Stimulated activated CD4-positive, alpha-beta T cell treated with anti-CD3 and anti-CD28 coated beads, Interleukin-1b, Interleukin-23, amount 100 ng/mL, for 1 hour (primary cell): ENCODE results near the gene NELFB.

ENCODE experiments used
- DNase-seq, 2 donors: peaks; one replicate each; pipeline ENCODE4 v3.0.0-alpha.2; 2020; ENCODE audit warnings: low read depth in 2 of 2

NELFB gene

DNA sequence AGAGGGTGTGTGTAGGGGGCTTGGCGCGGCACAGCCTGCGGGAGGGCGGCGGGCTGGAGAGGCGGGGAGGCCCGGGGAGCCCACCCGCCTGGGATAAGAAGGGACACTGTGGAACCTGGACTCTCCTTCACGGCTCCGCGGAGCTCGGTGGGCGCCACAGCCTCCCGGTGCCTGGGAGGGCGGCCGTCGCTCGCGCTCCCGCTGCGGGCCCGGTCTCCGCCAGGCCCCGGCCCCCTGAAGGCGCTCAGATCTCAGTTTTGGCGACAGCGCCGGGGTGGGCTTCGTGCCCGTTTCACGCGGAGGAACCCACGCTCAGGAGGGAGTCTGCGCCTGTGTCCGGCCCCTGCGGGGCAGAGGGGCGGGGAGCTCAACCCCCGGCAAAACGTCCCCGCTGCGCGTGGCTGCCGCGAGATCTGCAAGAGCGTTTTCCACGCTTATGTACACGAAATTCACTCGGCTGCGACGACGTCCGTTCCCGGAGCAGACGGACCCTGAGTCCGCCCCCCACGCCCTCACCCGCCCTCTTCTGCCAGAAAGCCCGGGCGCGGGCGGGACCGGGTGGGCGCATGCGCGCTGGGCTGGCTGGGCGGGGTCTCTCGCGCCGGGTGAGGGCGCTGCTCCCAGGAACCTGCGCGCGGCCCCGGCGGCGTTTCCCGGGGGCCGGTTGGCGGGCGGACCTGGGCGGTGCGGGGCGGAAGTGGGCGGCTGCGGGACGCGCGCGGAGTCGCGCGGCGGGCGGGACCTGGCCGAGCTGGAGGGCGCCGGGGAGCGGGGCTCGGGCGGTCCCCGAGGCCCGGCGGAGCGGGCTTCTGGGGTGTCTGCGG, at the start of gene NELFB:
NELFB (plus strand) TSS at position 704 of the 824 bp plus-strand sequence.
- DNase-seq = peak; percentile 95 to 98

DNA sequence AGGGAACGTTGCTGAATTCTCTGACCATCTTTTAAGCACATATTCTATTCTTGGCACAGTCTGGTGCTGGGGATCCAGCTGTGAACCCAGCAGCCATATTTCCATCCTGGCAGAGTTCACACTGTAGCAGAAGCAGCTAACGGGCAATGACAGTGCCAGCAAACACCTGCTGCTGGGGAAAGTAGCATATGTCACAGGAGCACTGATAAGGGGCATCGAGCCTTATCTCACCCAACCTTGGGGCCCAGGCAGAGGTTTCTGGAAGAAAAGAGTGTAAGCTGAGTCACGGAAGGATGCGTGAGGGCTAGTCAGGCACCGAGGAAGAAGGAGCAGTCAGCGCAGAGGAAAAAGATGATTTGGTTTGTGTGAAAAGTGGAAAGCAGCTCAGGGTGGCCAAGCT, 48.5 kb upstream of the NELFB start:
- no peak for DNase-seq

- DNase-seq = no peak
These were observed 43.6 kb upstream of the NELFB start for GRCh38 chr9:137211532-137211931.

DNA sequence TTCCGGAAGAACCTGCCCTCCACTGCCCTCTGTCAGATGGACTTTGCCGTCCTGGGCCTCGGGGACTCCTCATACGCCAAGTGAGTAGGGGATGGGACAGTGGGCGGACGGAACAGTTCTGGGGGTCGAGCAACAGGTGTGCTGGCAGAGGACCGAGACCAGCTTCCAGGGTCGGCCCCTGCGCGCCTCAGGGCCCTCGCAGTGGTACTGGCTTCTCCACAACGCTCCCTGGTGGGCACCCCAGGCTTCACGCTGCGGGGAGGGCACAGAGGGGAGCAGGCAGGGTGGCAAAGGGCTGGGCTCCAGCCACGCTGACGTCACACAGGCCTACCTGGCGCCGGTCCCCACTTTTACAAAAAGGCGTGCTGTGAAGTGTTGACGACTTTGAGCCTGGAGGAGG, 42.6 kb upstream of the NELFB start:
- no peak for DNase-seq

- no peak for DNase-seq
These were observed 41.7 kb upstream of the NELFB start for GRCh38 chr9:137213160-137214060.

GRCh38 chr9:137214620-137215019, 40.5 kb upstream of the NELFB start:
- no peak for DNase-seq

DNA sequence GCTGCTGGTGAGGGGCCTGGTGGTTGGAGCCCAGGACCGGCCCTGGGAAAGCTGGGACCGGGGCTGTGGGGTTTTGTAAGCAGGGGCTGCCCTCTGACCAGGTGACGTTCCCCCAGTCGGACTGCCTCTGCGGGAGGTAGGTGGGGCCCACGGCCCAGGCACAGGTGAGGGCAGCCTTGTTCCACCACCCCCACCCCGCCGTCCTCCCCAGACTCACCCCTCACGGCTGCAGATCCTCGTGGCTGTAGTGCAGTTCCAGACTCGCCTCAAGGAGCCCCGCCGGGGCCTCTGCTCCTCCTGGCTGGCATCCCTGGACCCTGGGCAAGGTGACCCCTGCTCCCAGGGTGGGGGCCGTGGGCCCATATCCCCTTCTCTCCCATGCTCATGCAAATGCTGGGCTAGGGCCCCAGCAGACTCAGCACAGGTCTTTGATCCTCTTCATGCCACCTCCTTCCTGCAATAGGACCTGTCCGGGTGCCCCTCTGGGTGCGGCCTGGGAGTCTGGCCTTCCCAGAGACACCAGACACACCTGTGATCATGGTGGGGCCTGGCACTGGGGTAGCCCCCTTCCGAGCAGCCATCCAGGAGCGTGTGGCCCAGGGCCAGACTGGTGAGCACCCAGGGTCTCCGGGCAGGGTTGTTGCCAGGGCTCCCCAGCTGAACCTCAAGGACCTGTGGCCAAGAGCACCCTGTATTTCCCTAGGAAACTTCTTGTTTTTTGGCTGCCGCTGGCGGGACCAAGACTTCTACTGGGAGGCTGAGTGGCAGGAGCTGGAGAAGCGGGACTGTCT, 39.7 kb upstream of the NELFB start:
- no peak for DNase-seq

- DNase-seq = no peak
These were observed 38.8 kb upstream of the NELFB start for GRCh38 chr9:137216188-137216965.

GRCh38 chr9:137217276-137218211, 37.6 kb upstream of the NELFB start:
- DNase-seq = no peak

DNA sequence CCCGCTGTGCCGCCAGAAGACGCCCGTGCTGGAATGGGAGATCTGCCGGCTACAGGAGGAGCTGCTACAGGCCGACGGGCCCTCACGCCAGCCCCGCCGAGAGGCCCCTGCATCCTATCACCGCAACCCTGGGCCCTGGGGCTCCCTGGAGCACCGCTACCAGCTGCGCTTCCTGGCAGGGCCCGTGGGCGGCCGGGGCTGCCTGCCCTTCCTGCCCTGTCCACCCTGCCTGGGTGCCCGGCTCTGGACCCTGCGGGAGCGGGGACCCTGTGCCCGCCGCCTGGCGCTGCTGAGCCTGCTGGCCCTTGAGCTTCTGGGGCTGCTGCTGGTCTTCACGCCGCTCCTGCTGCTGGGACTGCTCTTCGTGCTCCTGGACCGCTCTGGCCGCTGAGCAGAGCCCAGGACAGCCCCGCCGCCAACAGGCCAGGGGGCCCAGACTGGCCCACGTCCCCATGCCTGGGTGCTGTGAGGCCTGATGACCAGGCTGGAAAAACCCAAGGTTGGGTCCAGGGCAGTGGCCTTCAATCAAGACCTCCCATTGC, 36.8 kb upstream of the NELFB start:
- DNase-seq = no peak

DNA sequence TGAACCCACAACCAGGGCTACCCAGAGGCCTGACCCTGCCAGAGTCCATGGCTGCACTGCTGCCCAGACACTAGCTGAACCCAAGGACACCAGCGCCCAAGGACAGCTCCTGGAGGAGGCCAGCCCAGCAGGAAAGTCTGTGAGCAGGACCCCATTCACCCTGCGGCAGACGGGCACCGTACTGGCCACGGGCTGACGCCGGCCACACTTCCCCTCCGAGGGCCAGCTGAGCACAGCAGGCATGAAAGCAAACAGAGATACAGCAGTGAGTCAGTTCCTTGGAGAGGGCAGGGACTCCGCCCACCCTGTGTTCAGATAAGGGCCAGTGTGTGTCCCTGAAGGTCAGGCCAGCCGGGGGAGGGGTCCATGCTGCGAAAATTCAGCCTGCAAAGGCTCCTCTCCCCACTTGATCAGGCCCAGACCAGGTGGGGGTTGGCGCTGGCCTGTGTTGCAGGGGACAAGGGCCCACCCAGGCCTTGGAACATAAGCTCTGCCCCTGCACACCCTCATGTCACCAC, 36.3 kb upstream of the NELFB start:
- DNase-seq = no peak

GRCh38 chr9:137219757-137220316, 35.3 kb upstream of the NELFB start:
- DNase-seq = no peak

GRCh38 chr9:137220317-137221094, 34.6 kb upstream of the NELFB start:
- DNase-seq = no peak

DNA sequence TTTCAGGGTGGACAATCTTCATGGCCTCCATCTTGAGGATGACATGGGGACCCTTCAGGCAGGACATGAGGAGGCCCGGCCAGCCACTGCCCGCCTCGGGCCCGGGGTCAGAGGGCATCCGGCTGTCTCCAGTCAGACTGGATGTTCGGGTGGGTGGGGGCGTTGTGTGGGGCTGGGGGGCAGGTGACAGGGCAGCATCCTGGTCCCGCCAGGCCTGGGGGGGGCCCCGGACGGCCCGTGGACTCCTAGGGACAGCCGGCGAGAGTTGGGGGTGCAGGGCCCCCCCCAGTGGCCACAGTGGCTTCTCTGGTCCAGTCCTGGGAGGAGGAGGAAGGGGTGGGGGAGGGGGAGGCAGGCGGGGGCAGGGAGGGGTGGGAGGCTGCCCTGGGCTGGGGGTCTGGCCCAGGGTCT, 34.0 kb upstream of the NELFB start:
- no peak for DNase-seq

DNA sequence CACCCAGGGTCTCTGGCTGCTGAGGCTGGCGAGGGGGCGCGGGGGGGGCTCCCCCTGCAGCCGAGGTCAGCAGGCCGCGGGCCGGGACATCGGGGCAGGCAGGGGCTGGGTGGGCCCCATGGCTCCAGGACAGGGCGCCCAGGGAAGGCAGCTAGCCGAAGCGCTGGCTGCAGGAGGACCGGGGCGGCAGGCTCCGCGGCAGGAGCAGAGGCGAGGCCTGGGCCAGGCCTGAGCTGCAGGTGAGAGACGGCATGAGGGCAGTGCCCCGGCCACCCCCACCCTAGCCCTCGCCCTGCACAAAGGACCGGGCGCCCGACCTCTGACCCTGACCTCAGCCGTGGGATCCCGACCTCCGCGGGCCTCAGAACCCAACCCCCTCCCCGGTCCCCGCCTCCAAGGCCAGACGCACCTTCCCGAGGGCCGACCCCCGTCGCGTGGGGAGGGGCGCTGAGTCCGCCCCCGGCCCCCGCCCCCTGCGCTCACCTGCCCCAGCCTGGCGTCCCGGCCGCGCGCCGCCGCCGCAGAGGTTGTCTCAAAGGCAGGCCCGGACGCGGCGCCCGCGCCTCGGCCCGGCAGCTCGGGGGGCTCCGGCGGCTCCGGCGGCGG, 33.5 kb upstream of the NELFB start:
- DNase-seq = no peak

- no peak for DNase-seq
These were observed 32.7 kb upstream of the NELFB start, which contains the start of gene RNF208 for GRCh38 chr9:137222190-137223077. Gene RNF208, minus strand, starts transcription at chr9:137222240. Its CDS starts 1,028 bp downstream, at chr9:137221212.
